Measurements from ENCODE around the gene GAST. TPM values are rescaled to one million over a fixed set of nuclear protein-coding genes. Genes with fewer than 3 reads are reported as not detected.
A peak's percentile ranks its signal among the peaks of the same experiment; 100 is the strongest.

The GAST gene
- total and polyA plus RNA-seq, 12 donors: not detected

- peaks cover 13 to 41% of the 10 kb centered on the region in 2 donors for H3K4me1 ChIP-seq (replicated peaks in 1 of 2)
- peaks cover 0 to 58% of the 10 kb centered on the region in 2 donors for H3K36me3 ChIP-seq (replicated peaks in 1 of 2)
- DNase-seq: no peak
- 62 to 74% (median 69%) methylated on average over 9 to 10 of the region's 10 CpGs for WGBS, 4 donors
- TF ChIP-seq, protein P1, sequence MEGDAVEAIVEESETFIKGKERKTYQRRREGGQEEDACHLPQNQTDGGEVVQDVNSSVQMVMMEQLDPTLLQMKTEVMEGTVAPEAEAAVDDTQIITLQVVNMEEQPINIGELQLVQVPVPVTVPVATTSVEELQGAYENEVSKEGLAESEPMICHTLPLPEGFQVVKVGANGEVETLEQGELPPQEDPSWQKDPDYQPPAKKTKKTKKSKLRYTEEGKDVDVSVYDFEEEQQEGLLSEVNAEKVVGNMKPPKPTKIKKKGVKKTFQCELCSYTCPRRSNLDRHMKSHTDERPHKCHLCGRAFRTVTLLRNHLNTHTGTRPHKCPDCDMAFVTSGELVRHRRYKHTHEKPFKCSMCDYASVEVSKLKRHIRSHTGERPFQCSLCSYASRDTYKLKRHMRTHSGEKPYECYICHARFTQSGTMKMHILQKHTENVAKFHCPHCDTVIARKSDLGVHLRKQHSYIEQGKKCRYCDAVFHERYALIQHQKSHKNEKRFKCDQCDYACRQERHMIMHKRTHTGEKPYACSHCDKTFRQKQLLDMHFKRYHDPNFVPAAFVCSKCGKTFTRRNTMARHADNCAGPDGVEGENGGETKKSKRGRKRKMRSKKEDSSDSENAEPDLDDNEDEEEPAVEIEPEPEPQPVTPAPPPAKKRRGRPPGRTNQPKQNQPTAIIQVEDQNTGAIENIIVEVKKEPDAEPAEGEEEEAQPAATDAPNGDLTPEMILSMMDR (IDR thresholded peaks at IDR 0.05): no peak
- intact Hi-C loops (cut with DNase I): no loop called here
- H3K9me3 ChIP-seq (replicated peaks in 1 of 3): no peaks in the 10 kb centered on the region
- no peaks in the 10 kb centered on the region for H3K27me3 ChIP-seq
- H3K4me3 ChIP-seq: peak overlapping the region in 1 of 4 donors; percentile 97
- peak overlapping the region in 2 of 5 donors; percentile 100 for H3K27ac ChIP-seq
Measured at GRCh38 chr17:41691031-41691777, 20.9 kb upstream of the GAST start.

GRCh38 chr17:41692722-41693521 is 19.2 kb upstream of the GAST start:
- no peak overlapping the region for H3K27ac ChIP-seq
- intact Hi-C loops (cut with DNase I): no loop called here
- TF ChIP-seq, protein P1 (IDR thresholded peaks at IDR 0.05): no peak
- TF ChIP-seq POLR2A (IDR thresholded peaks at IDR 0.05): peak in 1 of 2 donors; percentile 8
- peaks cover 19 to 50% of the 10 kb centered on the region in 2 donors for H3K4me1 ChIP-seq (replicated peaks in 1 of 2)
- H3K27me3 ChIP-seq: no peaks in the 10 kb centered on the region
- H3K4me3 ChIP-seq: no peak overlapping the region
- H3K9me3 ChIP-seq (replicated peaks in 1 of 3): no peaks in the 10 kb centered on the region
- no peak for DNase-seq
- WGBS, 4 donors: 86 to 91% (median 89%) methylated on average over 11 of the region's 11 CpGs
- peaks cover 0 to 58% of the 10 kb centered on the region in 2 donors for H3K36me3 ChIP-seq (replicated peaks in 1 of 2)

GRCh38 chr17:41695134-41695661 is 16.9 kb upstream of the GAST start:
- no peaks in the 10 kb centered on the region for H3K9me3 ChIP-seq (replicated peaks in 1 of 3)
- 76 to 94% (median 83%) methylated on average over 7 of the region's 7 CpGs for WGBS, 4 donors
- H3K27me3 ChIP-seq: no peaks in the 10 kb centered on the region
- H3K4me3 ChIP-seq: no peak overlapping the region
- peaks cover 16 to 45% of the 10 kb centered on the region in 2 donors for H3K4me1 ChIP-seq (replicated peaks in 1 of 2)
- peaks cover 0 to 50% of the 10 kb centered on the region in 2 donors for H3K36me3 ChIP-seq (replicated peaks in 1 of 2)
- peak overlapping the region in 3 of 5 donors; percentile 47 to 61 (median 58) for H3K27ac ChIP-seq
- TF ChIP-seq POLR2A (IDR thresholded peaks at IDR 0.05): no peak
- TF ChIP-seq, protein P1 (IDR thresholded peaks at IDR 0.05): no peak
- no peak for DNase-seq
- intact Hi-C loops (cut with DNase I): no loop called here
